Measurements from ENCODE around the gene ANXA11.

GRCh38 chr10:80144067-80144695, 61.2 kb downstream of the ANXA11 start:
- TF ChIP-seq CTCF (conservative IDR thresholded peaks at IDR 0.05; ENCODE audit: low read length) (no peak; the same call in 1 of the 2 replicates), EZH2phosphoT487 (IDR thresholded peaks at IDR 0.05; ENCODE audit: borderline replicate concordance, low read depth, low read length) (no peak)

All from OCI-LY7 (cell line).